Prostate gland (tissue), 2 donors: ENCODE results near the gene SLC25A11. TPM values are rescaled to one million over a fixed set of nuclear protein-coding genes. Genes with fewer than 3 reads are reported as not detected.

ENCODE experiments used
- DNase-seq: peaks from one replicate; pipeline ENCODE4 v3.0.0-alpha.2; 2019; ENCODE audit warnings: low spot score
- H3K27ac ChIP-seq, 2 donors: fragments of 200-600 bp; sonication (generic); 2 replicates each; pipeline ENCODE4 v1.5.1; 2017 to 2019
- H3K27me3 ChIP-seq: fragments of 200-600 bp; sonication (generic); replicated peaks from 2 replicates; pipeline ENCODE4 v1.5.1; 2019; ENCODE audit not compliant: insufficient read depth
- H3K36me3 ChIP-seq, 2 donors: fragments of 200-600 bp; sonication (generic); 1 replicate in 1 of 2; 2 replicates in 1 of 2; pipeline versions ENCODE4 v1.5.1 to v1.8.1; 2017 to 2019
- H3K4me1 ChIP-seq: fragments of 200-600 bp; sonication (generic); replicated peaks from 2 replicates; pipeline ENCODE4 v1.5.1; 2019
- H3K4me3 ChIP-seq, 2 donors: fragments of 200-600 bp; sonication (generic); 2 replicates each; pipeline ENCODE4 v1.5.1; 2017 to 2019
- H3K9me3 ChIP-seq: fragments of 200-600 bp; sonication (generic); 2 replicates; pipeline ENCODE4 v1.5.1; 2017
- POLR2A ChIP-seq: fragments of 450-650 bp; IDR thresholded peaks from one replicate; pipeline ENCODE4 v1.6.1; 2016; ENCODE audit warnings: antibody characterized with exemption, mild to moderate bottlenecking
- POLR2AphosphoS5 ChIP-seq: sonication (generic); formaldehyde crosslinking; IDR thresholded peaks from one replicate; pipeline ENCODE4 v1.6.1; 2017; ENCODE audit warnings: antibody characterized with exemption
- WGBS: methylation state at CpG from one replicate; pipeline ENCODE4 v1.1.5; 2018; 5-methylcytosine and 5-hydroxymethylcytosine counted together
- intact Hi-C: fragments of 100-400 bp; cut with DNase I; formaldehyde crosslinking; loops from one replicate; pipeline ENCODE4 v1.14.2; 2022
- total RNA-seq, 2 donors: library from RNA; depleted of rRNA; stranded (reverse); fragments of >200 nt; gene quantifications; one replicate each; pipeline ENCODE4 v1.1.0, GENCODE V29; 2016
- TF ChIP-seq, protein P1 (sequence below), 4 experiments: fragments of 200-600 bp in 2 of 4; fragments of 450-650 bp in 2 of 4; sonication (generic) in 2 of 4; IDR thresholded peaks; 1 replicate in 3 of 4; 2 replicates in 1 of 4; pipeline ENCODE4 v1.5.1; 2016 to 2019; ENCODE audit warnings: antibody characterized with exemption in 4 of 4, mild to moderate bottlenecking in 2 of 4, moderate library complexity in 2 of 4

Gene SLC25A11
- total RNA-seq, 2 donors from 2014 or later, result 40.5 to 68.0 TPM

DNA sequence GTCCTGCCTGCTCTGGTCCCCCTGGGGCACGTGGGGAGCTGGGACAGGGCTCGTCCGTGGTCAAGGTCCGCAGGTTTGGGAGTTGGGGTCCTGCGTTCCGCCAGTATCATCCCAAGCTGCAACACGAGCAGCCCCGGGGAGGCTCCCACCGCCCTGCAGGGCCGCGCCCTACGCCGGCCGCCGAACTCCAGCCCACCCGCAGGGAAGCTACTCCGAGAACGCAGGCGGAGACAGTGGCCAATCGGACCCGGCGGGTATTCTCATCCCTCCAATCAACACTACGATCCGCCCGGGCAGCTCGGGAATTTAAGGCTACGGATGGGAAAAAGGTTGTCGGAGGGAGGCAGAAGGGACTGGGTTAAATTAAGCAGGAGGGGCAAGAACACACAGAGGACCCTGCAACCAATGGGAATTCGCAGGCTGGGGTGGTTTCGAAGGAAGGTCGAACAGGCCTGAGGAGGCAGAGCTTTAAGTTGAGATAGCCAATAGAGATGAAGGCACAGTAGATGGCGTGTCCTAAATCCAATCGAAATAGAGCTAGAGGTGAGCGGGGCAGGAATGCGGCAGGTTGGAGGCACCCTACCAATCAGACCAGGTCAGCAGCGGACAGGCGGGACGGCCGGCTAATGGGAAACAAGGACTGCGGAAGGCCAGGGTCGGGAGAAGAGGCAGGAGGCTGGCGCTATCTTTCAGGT is 27.1 kb upstream of the SLC25A11 start:
- DNase-seq, result peak; percentile 100
- TF ChIP-seq, protein P1, sequence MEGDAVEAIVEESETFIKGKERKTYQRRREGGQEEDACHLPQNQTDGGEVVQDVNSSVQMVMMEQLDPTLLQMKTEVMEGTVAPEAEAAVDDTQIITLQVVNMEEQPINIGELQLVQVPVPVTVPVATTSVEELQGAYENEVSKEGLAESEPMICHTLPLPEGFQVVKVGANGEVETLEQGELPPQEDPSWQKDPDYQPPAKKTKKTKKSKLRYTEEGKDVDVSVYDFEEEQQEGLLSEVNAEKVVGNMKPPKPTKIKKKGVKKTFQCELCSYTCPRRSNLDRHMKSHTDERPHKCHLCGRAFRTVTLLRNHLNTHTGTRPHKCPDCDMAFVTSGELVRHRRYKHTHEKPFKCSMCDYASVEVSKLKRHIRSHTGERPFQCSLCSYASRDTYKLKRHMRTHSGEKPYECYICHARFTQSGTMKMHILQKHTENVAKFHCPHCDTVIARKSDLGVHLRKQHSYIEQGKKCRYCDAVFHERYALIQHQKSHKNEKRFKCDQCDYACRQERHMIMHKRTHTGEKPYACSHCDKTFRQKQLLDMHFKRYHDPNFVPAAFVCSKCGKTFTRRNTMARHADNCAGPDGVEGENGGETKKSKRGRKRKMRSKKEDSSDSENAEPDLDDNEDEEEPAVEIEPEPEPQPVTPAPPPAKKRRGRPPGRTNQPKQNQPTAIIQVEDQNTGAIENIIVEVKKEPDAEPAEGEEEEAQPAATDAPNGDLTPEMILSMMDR (IDR thresholded peaks at IDR 0.05), result peak in 1 of 4 experiments; percentile 14
- TF ChIP-seq POLR2A, result peak; percentile 42
- TF ChIP-seq POLR2AphosphoS5, result peak; percentile 86
- peaks cover 0 to 8% of the 10 kb centered on the region in 2 donors for H3K36me3 ChIP-seq
- no peaks in the 10 kb centered on the region for H3K9me3 ChIP-seq
- WGBS, result under 1% methylated on average over 40 of the region's 42 CpGs
- H3K27ac ChIP-seq, result peak overlapping the region; percentile 94 to 96
- no peaks in the 10 kb centered on the region for H3K27me3 ChIP-seq
- peak overlapping the region; percentile 48 to 63 for H3K4me3 ChIP-seq
- peaks cover 12% of the 10 kb centered on the region for H3K4me1 ChIP-seq
- intact Hi-C loops, result loop anchor here (2.0 kb wide), 2 partner anchors 18 to 30 kb away; partner anchors contain the start of genes INCA1, KIF1C and PFN1

DNA sequence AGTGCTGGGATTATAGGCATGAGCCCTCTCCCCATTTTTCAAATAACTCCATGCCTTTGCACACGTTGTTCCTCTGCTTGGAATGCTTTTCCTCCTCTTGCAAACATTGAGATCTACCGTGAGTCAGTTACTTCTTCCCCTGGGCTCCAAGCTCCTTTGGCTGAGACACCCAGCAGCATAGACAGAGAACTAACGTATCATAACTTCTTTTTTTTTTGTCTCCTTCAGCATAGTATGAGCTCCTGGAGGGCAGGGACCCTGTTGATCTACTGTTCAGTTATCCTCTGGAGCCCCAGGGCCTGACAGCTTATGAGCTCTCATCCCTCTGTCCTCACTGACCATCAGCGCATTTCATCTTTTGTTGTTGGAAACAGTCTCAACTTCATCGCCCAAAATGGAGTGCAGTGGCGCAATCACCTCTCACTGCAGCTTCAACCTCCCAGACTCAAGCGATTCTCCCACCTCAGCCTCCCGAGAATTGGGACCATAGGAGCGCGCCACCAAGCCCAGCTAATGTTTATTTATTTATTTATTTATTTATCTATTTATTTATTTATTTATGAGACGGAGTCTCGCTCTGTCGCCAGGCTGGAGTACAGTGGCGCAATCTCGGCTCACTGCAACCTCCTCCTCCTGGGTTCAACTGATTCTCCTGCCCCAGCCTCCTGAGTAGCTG is 25.6 kb upstream of the SLC25A11 start:
- Histone ChIP-seq H3K27ac (peak overlapping the region in 1 of 2 donors; percentile 96), H3K27me3 (no peaks in the 10 kb centered on the region), H3K4me3 (no peak overlapping the region), H3K36me3 (peaks cover 0 to 8% of the 10 kb centered on the region in 2 donors), H3K9me3 (no peaks in the 10 kb centered on the region), H3K4me1 (peaks cover 12% of the 10 kb centered on the region)
- no peak for DNase-seq
- intact Hi-C loops, result no loop called here
- TF ChIP-seq, protein P1 (IDR thresholded peaks at IDR 0.05), result no peak
- TF ChIP-seq POLR2AphosphoS5 (no peak), POLR2A (no peak)
- 95% methylated on average over 15 of the region's 15 CpGs for WGBS

DNA sequence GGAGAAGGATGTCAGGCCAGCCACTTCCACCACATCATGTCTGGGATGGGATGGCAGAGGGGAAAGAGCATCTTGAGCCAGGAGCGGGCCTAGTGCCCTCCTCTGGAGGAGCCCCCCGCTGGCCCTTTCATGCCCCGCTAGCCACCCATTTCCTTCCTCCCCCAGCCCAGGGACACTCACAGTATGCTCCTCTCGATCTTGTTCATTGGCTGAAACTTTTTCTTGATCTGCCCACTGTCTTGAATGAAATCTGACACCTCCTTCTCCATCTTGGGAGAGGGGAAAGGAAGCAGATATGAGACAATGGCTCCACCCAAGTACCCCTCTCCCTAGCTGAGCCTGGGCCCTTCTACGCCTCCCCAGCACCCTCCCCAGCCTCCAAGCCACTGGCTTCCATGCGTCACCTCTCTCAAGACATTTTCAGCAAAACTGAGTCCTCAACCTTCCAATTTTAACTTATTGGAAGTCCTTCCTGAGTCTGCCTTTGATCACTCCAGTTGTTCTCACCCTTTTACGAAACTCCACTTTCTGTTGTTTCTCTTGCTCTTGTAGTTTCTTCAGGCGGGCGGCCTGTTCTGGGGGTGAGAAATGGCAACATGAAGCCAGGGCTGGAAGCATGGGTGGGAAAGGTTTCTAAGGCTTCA is 20.6 kb upstream of the SLC25A11 start:
- no peaks in the 10 kb centered on the region for H3K27me3 ChIP-seq
- H3K4me1 ChIP-seq, result no peaks in the 10 kb centered on the region
- no peak overlapping the region for H3K27ac ChIP-seq
- no peaks in the 10 kb centered on the region for H3K9me3 ChIP-seq
- 83% methylated on average over 9 of the region's 9 CpGs for WGBS
- intact Hi-C loops, result no loop called here
- H3K4me3 ChIP-seq, result no peak overlapping the region
- no peak for TF ChIP-seq POLR2AphosphoS5
- H3K36me3 ChIP-seq, result peaks cover 0 to 9% of the 10 kb centered on the region in 2 donors
- DNase-seq, result no peak

DNA sequence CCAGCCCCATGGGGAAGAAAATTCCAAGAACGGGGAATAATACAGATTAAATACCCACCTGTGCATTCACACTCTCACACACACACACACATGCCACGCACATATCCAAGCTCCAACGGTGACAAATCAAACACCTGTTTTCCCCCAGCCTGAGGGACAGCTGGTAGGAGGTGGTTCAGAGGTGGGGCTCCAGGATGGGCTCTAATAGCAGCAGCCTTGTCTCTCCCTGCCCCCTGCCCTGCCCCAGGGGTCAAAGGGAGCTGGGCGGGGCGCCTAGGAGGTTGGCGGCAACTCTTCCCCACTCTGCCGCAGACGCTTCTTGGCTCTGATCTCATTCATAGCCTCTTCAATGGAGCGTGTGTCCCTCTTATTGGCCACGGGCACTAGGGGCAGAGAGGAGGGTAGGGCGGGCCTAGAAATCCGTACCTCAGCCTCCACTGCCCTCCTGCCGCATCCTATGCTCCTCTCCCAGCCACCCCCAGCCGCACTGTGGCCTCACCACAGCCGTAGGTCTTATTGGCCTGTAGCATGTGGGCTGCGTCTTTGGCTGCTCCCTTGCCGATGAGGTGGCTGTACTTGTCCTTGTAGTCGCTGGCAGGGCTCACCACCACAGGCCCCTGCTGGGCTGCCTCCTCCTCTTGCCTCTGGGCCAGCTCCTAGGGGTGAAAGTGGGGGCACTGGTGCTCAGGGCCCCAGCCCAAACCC is 19.6 kb upstream of the SLC25A11 start:
- no peaks in the 10 kb centered on the region for H3K4me1 ChIP-seq
- DNase-seq, result no peak
- no peak for TF ChIP-seq POLR2AphosphoS5
- TF ChIP-seq, protein P1 (IDR thresholded peaks at IDR 0.05), result no peak
- TF ChIP-seq POLR2A, result no peak
- no peaks in the 10 kb centered on the region for H3K27me3 ChIP-seq
- intact Hi-C loops, result no loop called here
- no peak overlapping the region for H3K27ac ChIP-seq
- 88% methylated on average over 17 of the region's 18 CpGs for WGBS
- no peak overlapping the region for H3K4me3 ChIP-seq
- no peaks in the 10 kb centered on the region for H3K9me3 ChIP-seq
- peaks cover 0 to 9% of the 10 kb centered on the region in 2 donors for H3K36me3 ChIP-seq

GRCh38 chr17:4958102-4958501 is 18.3 kb upstream of the SLC25A11 start:
- 45% methylated on average over 3 of the region's 3 CpGs for WGBS
- intact Hi-C loops, result no loop called here
- H3K4me3 ChIP-seq, result no peak overlapping the region
- H3K36me3 ChIP-seq, result peaks cover 0 to 9% of the 10 kb centered on the region in 2 donors
- TF ChIP-seq, protein P1 (IDR thresholded peaks at IDR 0.05), result no peak
- no peak for TF ChIP-seq POLR2AphosphoS5
- no peak for TF ChIP-seq POLR2A
- H3K27me3 ChIP-seq, result no peaks in the 10 kb centered on the region
- no peaks in the 10 kb centered on the region for H3K4me1 ChIP-seq
- H3K9me3 ChIP-seq, result no peaks in the 10 kb centered on the region
- no peak overlapping the region for H3K27ac ChIP-seq
- DNase-seq, result no peak
